DMS114 treated with DMSO at 0.1 percent for 48 hours (cell line): ENCODE data around the gene DNAH2.

Experiments used
- DNase-seq: peaks from one replicate; lab custom pipeline; 2025; ENCODE audit not compliant: unreplicated experiment; lab: John Stamatoyannopoulos, UW

The DNAH2 gene, protein sequence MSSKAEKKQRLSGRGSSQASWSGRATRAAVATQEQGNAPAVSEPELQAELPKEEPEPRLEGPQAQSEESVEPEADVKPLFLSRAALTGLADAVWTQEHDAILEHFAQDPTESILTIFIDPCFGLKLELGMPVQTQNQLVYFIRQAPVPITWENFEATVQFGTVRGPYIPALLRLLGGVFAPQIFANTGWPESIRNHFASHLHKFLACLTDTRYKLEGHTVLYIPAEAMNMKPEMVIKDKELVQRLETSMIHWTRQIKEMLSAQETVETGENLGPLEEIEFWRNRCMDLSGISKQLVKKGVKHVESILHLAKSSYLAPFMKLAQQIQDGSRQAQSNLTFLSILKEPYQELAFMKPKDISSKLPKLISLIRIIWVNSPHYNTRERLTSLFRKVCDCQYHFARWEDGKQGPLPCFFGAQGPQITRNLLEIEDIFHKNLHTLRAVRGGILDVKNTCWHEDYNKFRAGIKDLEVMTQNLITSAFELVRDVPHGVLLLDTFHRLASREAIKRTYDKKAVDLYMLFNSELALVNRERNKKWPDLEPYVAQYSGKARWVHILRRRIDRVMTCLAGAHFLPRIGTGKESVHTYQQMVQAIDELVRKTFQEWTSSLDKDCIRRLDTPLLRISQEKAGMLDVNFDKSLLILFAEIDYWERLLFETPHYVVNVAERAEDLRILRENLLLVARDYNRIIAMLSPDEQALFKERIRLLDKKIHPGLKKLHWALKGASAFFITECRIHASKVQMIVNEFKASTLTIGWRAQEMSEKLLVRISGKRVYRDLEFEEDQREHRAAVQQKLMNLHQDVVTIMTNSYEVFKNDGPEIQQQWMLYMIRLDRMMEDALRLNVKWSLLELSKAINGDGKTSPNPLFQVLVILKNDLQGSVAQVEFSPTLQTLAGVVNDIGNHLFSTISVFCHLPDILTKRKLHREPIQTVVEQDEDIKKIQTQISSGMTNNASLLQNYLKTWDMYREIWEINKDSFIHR (N-terminal part only)

GRCh38 chr17:7716901-7717755 lies at the start of gene DNAH2:
DNAH2 (plus strand) TSS chr17:7717744; CDS start chr17:7719735, 1,991 bp downstream.
- DNase-seq = peak; percentile 61

- DNase-seq = no peak
Observed at GRCh38 chr17:7668482-7668881, 49.1 kb upstream of the DNAH2 start.

GRCh38 chr17:7673239-7673638 lies 44.3 kb upstream of the DNAH2 start:
- no peak for DNase-seq

GRCh38 chr17:7674934-7675333 lies 42.6 kb upstream of the DNAH2 start:
- no peak for DNase-seq

- DNase-seq = no peak
Observed at GRCh38 chr17:7676533-7676932, 41.0 kb upstream of the DNAH2 start.

DNA sequence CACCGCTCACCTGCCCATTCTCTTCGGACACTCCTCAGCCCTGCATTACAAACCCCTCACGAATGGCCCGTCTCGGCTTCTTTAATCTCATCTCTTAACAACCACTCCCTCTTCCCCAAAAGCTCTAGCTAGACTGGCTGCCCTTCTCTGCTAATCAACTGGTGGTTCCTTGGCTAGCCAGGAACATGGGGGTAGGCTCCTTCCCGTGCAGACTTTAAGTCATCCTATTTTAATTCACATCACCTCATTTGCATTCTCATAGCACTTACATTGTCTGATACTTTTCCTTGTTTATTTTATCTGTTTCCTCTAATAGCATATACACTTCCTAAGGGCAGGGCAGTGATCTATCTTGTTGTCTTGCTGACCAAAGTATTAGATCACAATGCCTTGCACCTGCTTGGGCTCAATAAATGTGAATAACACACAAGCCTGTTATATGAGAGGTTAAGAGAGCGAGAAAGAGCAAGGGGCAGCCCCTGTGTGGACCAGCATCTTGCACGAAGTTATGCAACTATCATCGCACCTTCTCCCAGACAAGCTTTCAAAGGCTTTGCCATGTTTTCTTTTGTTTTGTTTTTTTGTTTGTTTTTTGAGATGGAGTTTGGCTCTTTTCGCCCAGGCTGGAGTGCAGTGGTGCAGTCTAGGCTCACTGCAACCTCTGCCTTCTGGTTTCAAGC lies 40.0 kb upstream of the DNAH2 start:
- DNase-seq = no peak

- DNase-seq = no peak
Observed at GRCh38 chr17:7684851-7685532, 32.6 kb upstream of the DNAH2 start.

- DNase-seq = no peak
Observed at GRCh38 chr17:7685533-7686221, 31.9 kb upstream of the DNAH2 start.

- DNase-seq = peak; percentile 92
Observed at GRCh38 chr17:7686222-7687071, 31.1 kb upstream of the DNAH2 start.

DNA sequence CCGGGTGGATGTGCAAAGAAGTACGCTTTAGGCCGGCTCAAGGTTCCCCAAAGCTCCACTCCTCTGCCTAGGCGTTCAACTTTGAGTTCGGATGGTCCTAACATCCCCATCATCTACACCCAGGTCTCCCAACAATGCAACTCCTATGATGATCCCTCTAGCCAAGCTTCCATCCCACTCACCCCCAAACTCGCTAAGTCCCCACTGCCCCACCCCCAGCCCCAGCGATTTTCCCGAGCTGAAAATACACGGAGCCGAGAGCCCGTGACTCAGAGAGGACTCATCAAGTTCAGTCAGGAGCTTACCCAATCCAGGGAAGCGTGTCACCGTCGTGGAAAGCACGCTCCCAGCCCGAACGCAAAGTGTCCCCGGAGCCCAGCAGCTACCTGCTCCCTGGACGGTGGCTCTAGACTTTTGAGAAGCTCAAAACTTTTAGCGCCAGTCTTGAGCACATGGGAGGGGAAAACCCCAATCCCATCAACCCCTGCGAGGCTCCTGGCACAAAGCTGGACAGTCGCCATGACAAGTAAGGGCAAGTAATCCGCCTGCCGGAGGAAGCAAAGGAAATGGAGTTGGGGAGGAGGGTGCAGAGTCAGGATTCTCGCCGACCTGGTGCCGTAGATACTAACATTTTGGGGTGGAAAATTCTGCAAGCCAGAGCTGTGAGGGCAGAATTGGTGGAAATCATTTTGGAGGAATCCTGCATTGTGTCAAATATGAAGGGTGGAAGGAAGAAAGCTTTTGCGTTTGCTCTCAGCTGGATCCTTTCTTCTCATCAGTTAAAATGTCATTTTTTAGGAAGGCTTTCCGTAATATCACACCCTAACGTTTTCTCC lies 30.3 kb upstream of the DNAH2 start, which contains the start of gene TP53:
Gene TP53, minus strand, starts transcription at position 419 of the 836 bp plus-strand sequence. CDS start 10,896 bp downstream, outside the sequence.
- DNase-seq = peak; percentile 88

GRCh38 chr17:7687908-7688807 lies 29.4 kb upstream of the DNAH2 start, which contains the start of gene WRAP53:
WRAP53 (plus strand) TSS chr17:7688477; CDS start chr17:7688649, 172 bp downstream.
- DNase-seq = peak; percentile 97

DNA sequence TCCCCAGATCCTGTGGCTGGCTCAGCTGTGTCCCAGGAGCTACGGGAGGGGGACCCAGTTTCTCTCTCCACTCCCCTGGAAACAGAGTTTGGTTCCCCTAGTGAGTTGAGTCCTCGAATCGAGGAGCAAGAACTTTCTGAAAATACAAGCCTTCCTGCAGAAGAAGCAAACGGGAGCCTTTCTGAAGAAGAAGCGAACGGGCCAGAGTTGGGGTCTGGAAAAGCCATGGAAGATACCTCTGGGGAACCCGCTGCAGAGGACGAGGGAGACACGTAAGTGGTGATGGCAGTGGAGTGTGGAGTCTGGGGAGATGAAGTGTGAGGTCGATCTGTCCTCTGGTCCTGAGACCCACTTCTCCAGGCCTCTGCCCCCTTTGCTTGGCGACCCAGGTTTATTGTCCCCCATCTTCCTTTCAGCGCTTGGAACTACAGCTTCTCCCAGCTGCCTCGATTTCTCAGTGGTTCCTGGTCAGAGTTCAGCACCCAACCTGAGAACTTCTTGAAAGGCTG lies 28.7 kb upstream of the DNAH2 start:
- DNase-seq = no peak

DNA sequence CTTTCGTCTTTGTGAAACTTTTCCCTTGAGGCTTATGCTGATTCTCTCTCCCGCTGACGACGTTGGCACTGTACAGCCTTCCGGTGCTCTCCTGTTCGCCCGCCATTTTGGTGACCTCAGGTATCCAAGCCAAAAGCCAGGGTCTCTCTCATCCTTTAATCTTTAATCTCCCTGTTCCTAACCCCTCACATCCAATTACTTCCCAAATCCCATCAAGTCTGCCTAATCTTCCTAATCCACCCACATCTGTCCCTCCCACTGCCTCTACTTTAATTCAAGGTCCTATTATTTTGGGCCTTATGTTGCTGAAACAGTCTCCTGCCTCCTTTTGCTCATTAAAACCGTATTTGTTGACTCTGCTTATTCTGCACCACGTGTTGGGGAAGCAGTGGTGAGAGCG lies 22.0 kb upstream of the DNAH2 start:
- no peak for DNase-seq

GRCh38 chr17:7697828-7698588 lies 19.5 kb upstream of the DNAH2 start:
- no peak for DNase-seq

DNA sequence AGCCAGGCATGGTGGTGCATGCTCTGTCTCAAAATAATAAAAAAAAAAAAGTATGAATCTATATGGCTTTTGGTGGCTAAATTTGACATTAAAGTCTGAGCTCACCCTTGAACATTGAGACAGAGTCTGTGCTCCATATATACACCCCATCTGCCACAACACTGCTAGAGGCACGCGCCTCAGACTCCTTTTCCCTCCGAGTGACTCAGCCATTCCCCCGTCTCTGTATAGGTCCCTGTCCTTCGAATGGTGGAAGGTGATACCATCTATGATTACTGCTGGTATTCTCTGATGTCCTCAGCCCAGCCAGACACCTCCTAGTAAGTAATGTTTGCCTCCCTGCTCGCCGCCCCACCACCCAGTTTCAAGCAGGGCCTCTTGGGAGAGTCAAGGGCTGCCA lies 17.0 kb upstream of the DNAH2 start:
- DNase-seq = no peak
